Hepatocyte (in vitro differentiated cells): ENCODE data around the gene NUMA1. TPM values are rescaled to one million over a fixed set of nuclear protein-coding genes. Genes with fewer than 3 reads are reported as not detected.
A peak's percentile ranks its signal among the peaks of the same experiment; 100 is the strongest.

Source experiments
- DNase-seq: peaks from one replicate; pipeline ENCODE4 v3.0.0-alpha.2; 2016; ENCODE audit warnings: low spot score
- H2AFZ ChIP-seq: fragments of 200-600 bp; sonication (generic); 2 replicates; pipeline ENCODE4 v1.6.0; 2016; ENCODE audit warnings: antibody characterized with exemption, mild to moderate bottlenecking
- H3K27ac ChIP-seq: fragments of 200-600 bp; sonication (generic); 2 replicates; pipeline ENCODE4 v1.5.1; 2016; ENCODE audit warnings: mild to moderate bottlenecking
- H3K27me3 ChIP-seq: fragments of 200-600 bp; sonication (generic); 2 replicates; pipeline ENCODE4 v1.6.1; 2016
- H3K36me3 ChIP-seq: fragments of 200-600 bp; sonication (generic); replicated peaks from 2 replicates; pipeline ENCODE4 v1.5.1; 2016; ENCODE audit warnings: low read depth; ENCODE audit not compliant: insufficient read depth
- H3K4me1 ChIP-seq: fragments of 200-600 bp; sonication (generic); 2 replicates; pipeline ENCODE4 v1.5.1; 2016; ENCODE audit warnings: mild to moderate bottlenecking, moderate library complexity; ENCODE audit not compliant: insufficient read depth
- H3K4me2 ChIP-seq: fragments of 200-600 bp; sonication (generic); 2 replicates; pipeline ENCODE4 v1.6.0; 2016
- H3K4me3 ChIP-seq: fragments of 200-600 bp; sonication (generic); 2 replicates; pipeline ENCODE4 v1.5.1; 2016; ENCODE audit warnings: mild to moderate bottlenecking
- H3K79me2 ChIP-seq: fragments of 200-600 bp; sonication (generic); 2 replicates; pipeline ENCODE4 v1.6.0; 2017; ENCODE audit warnings: mild to moderate bottlenecking
- H3K9me2 ChIP-seq: fragments of 200-600 bp; sonication (generic); replicated peaks from 2 replicates; pipeline ENCODE4 v1.6.0; 2017; ENCODE audit warnings: mild to moderate bottlenecking; ENCODE audit not compliant: insufficient read depth
- H3K9me3 ChIP-seq: fragments of 200-600 bp; sonication (generic); 2 replicates; pipeline ENCODE4 v1.5.1; 2016; ENCODE audit warnings: low read depth, mild to moderate bottlenecking
- H4K20me1 ChIP-seq: fragments of 200-600 bp; sonication (generic); 2 replicates; pipeline ENCODE4 v1.6.0; 2016; ENCODE audit warnings: mild to moderate bottlenecking; ENCODE audit not compliant: insufficient read depth, poor library complexity, severe bottlenecking
- EZH2 ChIP-seq: fragments of 200-600 bp; sonication (generic); IDR thresholded peaks from 2 replicates; pipeline ENCODE4 v1.6.1; 2016; ENCODE audit warnings: antibody characterized with exemption, mild to moderate bottlenecking, borderline replicate concordance
- EZH2phosphoT487 ChIP-seq: fragments of 200-600 bp; sonication (generic); IDR thresholded peaks from one replicate; pipeline ENCODE4 v1.6.1; 2018; ENCODE audit warnings: antibody characterized with exemption, mild to moderate bottlenecking, low read depth, moderate library complexity; ENCODE audit not compliant: unreplicated experiment, severe bottlenecking
- whole genome bisulfite sequencing: methylation state at CpG from one replicate; pipeline ENCODE4 v1.1.6; 2016; ENCODE audit warnings: low lambda C conversion rate; ENCODE audit errors: missing lambda C conversion rate; 5-methylcytosine and 5-hydroxymethylcytosine counted together
- polyA plus RNA-seq: library from polyadenylated mRNA; unstranded; fragments of >200 nt; fragmentation: Nextera tagmentation; extraction: Ambion mirVana; gene quantifications from 2 replicates; pipeline ENCODE4 v1.2.1, GENCODE V29; 2016
- total RNA-seq: library from RNA; depleted of rRNA; stranded (reverse); fragments of >200 nt; gene quantifications from 2 replicates; pipeline ENCODE4 v1.2.3, GENCODE V29; 2014
- TF ChIP-seq, protein P1 (sequence below): fragments of 200-600 bp; sonication (generic); IDR thresholded peaks from 2 replicates; pipeline ENCODE4 v1.5.1; 2016; ENCODE audit warnings: antibody characterized with exemption, mild to moderate bottlenecking; ENCODE audit not compliant: poor library complexity

NUMA1 gene
- total and polyA plus RNA-seq, 2 experiments from 2014 or later: 103 to 140 TPM

DNA sequence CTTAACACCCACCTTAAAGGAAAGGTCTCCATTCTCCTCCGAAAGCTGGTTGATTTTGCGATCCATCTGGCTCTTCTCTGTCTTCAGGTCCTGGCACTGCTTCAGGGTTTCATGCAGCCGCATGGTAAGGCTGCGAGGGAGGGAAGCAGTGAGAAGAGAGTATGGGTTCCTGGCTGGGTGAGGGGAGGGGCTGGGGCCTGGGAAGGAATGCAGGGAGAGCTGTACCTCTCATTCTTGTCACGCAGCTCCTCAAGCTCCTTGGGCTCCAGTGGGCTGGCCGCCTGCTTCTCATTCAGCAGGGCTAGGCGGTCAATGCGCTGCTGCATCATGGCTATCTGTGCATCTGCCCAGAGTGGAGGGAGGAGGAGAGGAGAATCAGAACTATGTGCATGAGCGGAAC is 62.2 kb downstream of the NUMA1 start:
- TF ChIP-seq EZH2 (no peak), EZH2phosphoT487 (no peak)
- TF ChIP-seq, protein P1, sequence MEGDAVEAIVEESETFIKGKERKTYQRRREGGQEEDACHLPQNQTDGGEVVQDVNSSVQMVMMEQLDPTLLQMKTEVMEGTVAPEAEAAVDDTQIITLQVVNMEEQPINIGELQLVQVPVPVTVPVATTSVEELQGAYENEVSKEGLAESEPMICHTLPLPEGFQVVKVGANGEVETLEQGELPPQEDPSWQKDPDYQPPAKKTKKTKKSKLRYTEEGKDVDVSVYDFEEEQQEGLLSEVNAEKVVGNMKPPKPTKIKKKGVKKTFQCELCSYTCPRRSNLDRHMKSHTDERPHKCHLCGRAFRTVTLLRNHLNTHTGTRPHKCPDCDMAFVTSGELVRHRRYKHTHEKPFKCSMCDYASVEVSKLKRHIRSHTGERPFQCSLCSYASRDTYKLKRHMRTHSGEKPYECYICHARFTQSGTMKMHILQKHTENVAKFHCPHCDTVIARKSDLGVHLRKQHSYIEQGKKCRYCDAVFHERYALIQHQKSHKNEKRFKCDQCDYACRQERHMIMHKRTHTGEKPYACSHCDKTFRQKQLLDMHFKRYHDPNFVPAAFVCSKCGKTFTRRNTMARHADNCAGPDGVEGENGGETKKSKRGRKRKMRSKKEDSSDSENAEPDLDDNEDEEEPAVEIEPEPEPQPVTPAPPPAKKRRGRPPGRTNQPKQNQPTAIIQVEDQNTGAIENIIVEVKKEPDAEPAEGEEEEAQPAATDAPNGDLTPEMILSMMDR: no peak
- 96% methylated on average over 9 of the region's 9 CpGs for WGBS
- Histone ChIP-seq H3K27me3 (no peaks in the 10 kb centered on the region), H2AFZ (no peak overlapping the region), H3K9me2 (no peaks in the 10 kb centered on the region), H3K36me3 (peaks cover 7% of the 10 kb centered on the region), H3K79me2 (peaks cover 23% of the 10 kb centered on the region), H3K4me3 (no peak overlapping the region), H3K4me2 (no peak overlapping the region), H3K27ac (no peak overlapping the region), H3K4me1 (no peaks in the 10 kb centered on the region), H4K20me1 (peaks cover 6% of the 10 kb centered on the region), H3K9me3 (no peaks in the 10 kb centered on the region)
- DNase-seq: no peak

DNA sequence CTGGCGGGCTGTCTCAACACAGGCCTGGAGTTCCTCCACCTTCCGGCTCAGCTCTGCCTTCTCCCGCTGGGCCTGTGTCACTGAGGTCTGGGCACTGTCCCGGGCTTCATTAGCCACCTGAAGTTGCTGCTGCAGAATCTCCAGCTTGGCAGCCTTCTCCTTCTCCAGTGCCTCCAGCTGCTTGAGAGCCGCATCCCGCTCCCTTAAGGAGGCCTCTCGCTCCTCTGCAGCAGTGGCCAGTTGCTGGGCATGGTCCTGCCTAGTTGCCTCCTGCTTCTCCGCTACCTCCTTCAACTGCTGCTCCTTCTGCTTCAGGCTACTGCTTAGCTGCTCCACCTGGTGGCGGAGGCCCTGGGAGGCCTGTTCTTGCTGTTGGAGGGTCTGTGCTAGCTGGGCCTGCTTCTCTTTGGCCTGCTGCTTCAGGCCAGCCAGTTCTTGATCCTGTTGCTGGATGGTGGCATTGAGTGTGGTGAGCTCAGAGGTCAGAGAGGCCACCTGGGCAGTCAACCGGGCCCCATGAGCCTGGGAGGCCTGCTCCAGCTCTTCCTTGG is 64.8 kb downstream of the NUMA1 start:
- Histone ChIP-seq H3K27ac (no peak overlapping the region), H3K9me3 (no peaks in the 10 kb centered on the region), H3K4me3 (no peak overlapping the region), H3K4me2 (no peak overlapping the region), H3K36me3 (no peaks in the 10 kb centered on the region), H3K4me1 (no peaks in the 10 kb centered on the region), H3K79me2 (peaks cover 8% of the 10 kb centered on the region), H3K9me2 (no peaks in the 10 kb centered on the region), H2AFZ (no peak overlapping the region), H3K27me3 (no peaks in the 10 kb centered on the region), H4K20me1 (peaks cover 24% of the 10 kb centered on the region)
- DNase-seq: peak; percentile 44
- no peak for TF ChIP-seq EZH2
- TF ChIP-seq, protein P1: peak; percentile 26
- 96% methylated on average over 10 of the region's 10 CpGs for WGBS

DNA sequence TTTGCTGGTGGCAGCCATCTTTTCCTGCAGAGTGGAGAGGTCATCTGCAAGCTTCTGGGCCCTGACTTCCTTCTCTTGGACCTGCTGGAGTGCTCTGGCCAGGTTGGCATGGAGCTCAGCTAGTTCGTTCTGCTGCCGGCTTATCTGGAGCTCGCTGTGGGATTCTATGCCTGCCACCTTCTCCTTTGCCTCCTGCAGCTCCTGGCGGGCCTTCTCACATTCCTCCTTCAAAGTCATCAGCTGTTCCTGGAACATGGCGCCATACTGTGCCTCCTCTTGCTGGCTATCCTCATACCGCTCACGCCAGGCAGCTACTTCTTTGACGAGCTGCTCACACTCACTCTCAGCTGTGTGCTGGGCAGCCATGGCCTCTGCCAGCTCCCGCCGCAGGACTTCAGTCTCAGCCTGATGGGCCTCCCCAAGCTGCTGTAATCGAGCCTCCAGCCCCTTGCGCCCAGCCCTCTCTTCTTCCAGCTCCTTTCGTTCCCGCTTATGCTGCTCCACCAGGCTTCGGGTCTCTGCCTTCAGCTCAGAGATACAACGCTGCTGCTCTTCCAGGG is 65.5 kb downstream of the NUMA1 start:
- Histone ChIP-seq H4K20me1 (peaks cover 31% of the 10 kb centered on the region), H2AFZ (no peak overlapping the region), H3K27ac (no peak overlapping the region), H3K4me3 (no peak overlapping the region), H3K4me2 (no peak overlapping the region), H3K36me3 (no peaks in the 10 kb centered on the region), H3K27me3 (no peaks in the 10 kb centered on the region), H3K4me1 (no peaks in the 10 kb centered on the region), H3K9me3 (no peaks in the 10 kb centered on the region), H3K79me2 (peaks cover 4% of the 10 kb centered on the region), H3K9me2 (no peaks in the 10 kb centered on the region)
- 96% methylated on average over 16 of the region's 16 CpGs for WGBS
- TF ChIP-seq EZH2phosphoT487 (no peak), EZH2 (no peak)
- TF ChIP-seq, protein P1: no peak
- DNase-seq: no peak
